Endothelial cell of umbilical vein (primary cell): ENCODE results near the gene SLC25A15. TPM values are rescaled to one million over a fixed set of nuclear protein-coding genes. Genes with fewer than 3 reads are reported as not detected.

ENCODE experiments used
- BruUV-seq: library from RNA; stranded (reverse); fragments of 400-500 nt; replicated peaks from 2 replicates; lab custom pipeline; 2021; lab: Mats Ljungman, UMichigan
- CTCF ChIA-PET: fragments of 300-600, 350-600 bp; sonication (Branson Sonifier 250); formaldehyde crosslinking; loops from one replicate; lab custom pipeline; 2021; ENCODE audit warnings: antibody characterized with exemption, inconsistent platforms; lab: Charles Lee
- POLR2A ChIA-PET: fragments of 300-600, 350-600 bp; sonication (Branson Sonifier 250); formaldehyde crosslinking; loops from one replicate; lab custom pipeline; 2021; ENCODE audit warnings: antibody characterized with exemption, inconsistent platforms; lab: Charles Lee
- DNase-seq: peaks from one replicate; pipeline ENCODE4 v3.0.0-alpha.2; 2011; ENCODE audit warnings: low read depth, low spot score
- FAIRE-seq: peaks from 2 replicates; lab custom pipeline; 2011; peaks lifted over from hg19 to GRCh38; lab: Jason Lieb, UNC
- H2AFZ ChIP-seq: 2 replicates; pipeline ENCODE4 v1.6.0; 2012; ENCODE audit warnings: low read depth, low read length, control low read depth, inconsistent platforms
- H3K27ac ChIP-seq: 2 replicates; pipeline ENCODE4 v1.5.1; 2011; ENCODE audit warnings: low read depth, mild to moderate bottlenecking, control low read depth, low read length, moderate library complexity; ENCODE audit not compliant: insufficient read depth
- H3K27me3 ChIP-seq, 2 experiments: 2 replicates each; pipeline versions ENCODE4 v1.6.0 to v1.6.1; 2011; ENCODE audit warnings: low read length in 2 of 2, mixed read lengths in 1 of 2; ENCODE audit not compliant: control insufficient read depth in 2 of 2, insufficient read depth in 2 of 2
- H3K36me3 ChIP-seq, 2 experiments: 2 replicates in 1 of 2; 3 replicates in 1 of 2; pipeline ENCODE4 v1.5.1; 2011; ENCODE audit warnings: low read length in 2 of 2, mild to moderate bottlenecking in 1 of 2, moderate library complexity in 1 of 2; ENCODE audit not compliant: control insufficient read depth in 2 of 2, insufficient read depth in 2 of 2; ENCODE audit errors: extremely low read depth in 1 of 2
- H3K4me1 ChIP-seq: 3 replicates; pipeline ENCODE4 v1.5.1; 2011; ENCODE audit warnings: mild to moderate bottlenecking, low read length; ENCODE audit not compliant: control insufficient read depth, insufficient read depth; ENCODE audit errors: extremely low read depth
- H3K4me2 ChIP-seq: 2 replicates; pipeline ENCODE4 v1.6.1; 2011; ENCODE audit warnings: low read length, control low read depth, mixed read lengths; ENCODE audit not compliant: insufficient read depth
- H3K4me3 ChIP-seq, 3 experiments: fragments of 200-600 bp in 1 of 3; sonication (generic), shearing (Covaris generic) in 1 of 3; replicated peaks in 1 of 3; 2 replicates each; pipeline ENCODE4 v1.5.1; 2011 to 2016; ENCODE audit warnings: control low read depth in 3 of 3, low read length in 3 of 3, mild to moderate bottlenecking in 2 of 3, inconsistent platforms in 1 of 3, low read depth in 1 of 3, moderate library complexity in 1 of 3; ENCODE audit not compliant: insufficient read depth in 1 of 3
- H3K79me2 ChIP-seq: 2 replicates; pipeline ENCODE4 v1.6.0; 2012; ENCODE audit warnings: low read length, inconsistent platforms; ENCODE audit not compliant: control insufficient read depth, insufficient read depth
- H3K9ac ChIP-seq: replicated peaks from 2 replicates; pipeline ENCODE3; 2011; ENCODE audit warnings: low read length, control low read depth; ENCODE audit not compliant: insufficient read depth; ENCODE audit errors: extremely low read depth
- H3K9me1 ChIP-seq: replicated peaks from 3 replicates; pipeline ENCODE4 v1.6.0; 2011; ENCODE audit warnings: mild to moderate bottlenecking, low read length; ENCODE audit not compliant: control insufficient read depth, insufficient read depth; ENCODE audit errors: extremely low read depth
- H3K9me3 ChIP-seq: replicated peaks from 2 replicates; pipeline ENCODE4 v1.5.1; 2012; ENCODE audit warnings: low read length, inconsistent platforms; ENCODE audit not compliant: control insufficient read depth, insufficient read depth
- H4K20me1 ChIP-seq: replicated peaks from 2 replicates; pipeline ENCODE3; 2011; ENCODE audit warnings: mild to moderate bottlenecking, low read length; ENCODE audit not compliant: control insufficient read depth, insufficient read depth; ENCODE audit errors: extremely low read depth
- EZH2 ChIP-seq: IDR thresholded peaks from 2 replicates; pipeline ENCODE4 v1.6.1; 2012; ENCODE audit warnings: borderline replicate concordance, low read depth, mild to moderate bottlenecking, moderate library complexity, low read length, inconsistent platforms; ENCODE audit not compliant: severe bottlenecking
- FOS ChIP-seq: IDR thresholded peaks from 2 replicates; pipeline ENCODE4 v1.6.1; 2011; ENCODE audit warnings: mild to moderate bottlenecking, low read length, moderate library complexity, borderline replicate concordance; ENCODE audit not compliant: insufficient read depth
- GATA2 ChIP-seq: IDR thresholded peaks from 2 replicates; pipeline ENCODE4 v1.7.0; 2011; ENCODE audit warnings: low read depth, mild to moderate bottlenecking, moderate library complexity, mixed read lengths, low read length; ENCODE audit not compliant: insufficient read length, insufficient read depth
- JUN ChIP-seq: IDR thresholded peaks from 2 replicates; pipeline ENCODE4 v1.6.1; 2011; ENCODE audit warnings: borderline replicate concordance, low read depth; ENCODE audit not compliant: insufficient read length, insufficient read depth
- MYC ChIP-seq: IDR thresholded peaks from one replicate; pipeline ENCODE4 v1.6.1; 2011; ENCODE audit warnings: mild to moderate bottlenecking, low read depth, low read length
- POLR2A ChIP-seq: IDR thresholded peaks from 2 replicates; pipeline ENCODE4 v1.6.1; 2012; ENCODE audit warnings: low read depth, mild to moderate bottlenecking, control low read depth, low read length
- POLR2AphosphoS5 ChIP-seq: IDR thresholded peaks from 2 replicates; pipeline ENCODE4 v1.6.1; 2012; ENCODE audit warnings: low read depth, mild to moderate bottlenecking, control low read depth, low read length, moderate library complexity; ENCODE audit not compliant: insufficient read depth
- dilution Hi-C: fragments of 300-500 bp; cut with MboI; formaldehyde crosslinking; loops from one replicate; pipeline ENCODE4 v1.15.0; 2019; ENCODE audit warnings: low sequenced_read_pairs; ENCODE audit not compliant: extremely low pct_ligation_motif_present
- intact Hi-C: fragments of 100-400 bp; cut with micrococcal nuclease; formaldehyde crosslinking; loops from one replicate; pipeline ENCODE4 v1.10.0; 2022
- polyA plus RNA-seq, 4 experiments: library from polyadenylated mRNA; depleted of rRNA in 3 of 4; stranded (reverse) in 3 of 4; unstranded in 1 of 4; fragments of >200 nt; gene quantifications; 2 replicates each; pipeline versions ENCODE4 v1.2.1 to v1.2.3, GENCODE V29; 2011 to 2012; ENCODE audit warnings: missing spikeins in 1 of 4
- total RNA-seq: library from RNA; stranded (reverse); gene quantifications from 2 replicates; pipeline ENCODE4 v1.2.3, GENCODE V29; 2021
- TF ChIP-seq, protein P1 (sequence below), 2 donors: IDR thresholded peaks; 1 replicate in 1 of 2; 2 replicates in 1 of 2; pipeline ENCODE4 v1.5.1; 2011; ENCODE audit warnings: low read length in 2 of 2, mild to moderate bottlenecking in 2 of 2, moderate library complexity in 2 of 2, control low read depth in 1 of 2, inconsistent platforms in 1 of 2, low read depth in 1 of 2; ENCODE audit not compliant: insufficient read depth in 1 of 2; ENCODE audit errors: extremely low read depth in 1 of 2
- TF ChIP-seq, protein P2 (sequence below): IDR thresholded peaks from 2 replicates; pipeline ENCODE4 v1.6.1; 2011; ENCODE audit not compliant: insufficient read depth, insufficient read length

The SLC25A15 gene
- total and polyA plus RNA-seq, 2 donors (not counting 3 experiments of a cell fraction or from before 2014, with no cell fraction given), result 6.8 to 11.5 TPM

- ChIA-PET POLR2A (no interaction called here), CTCF (interaction anchor here (0.7 to 2.3 kb wide), 39 partner anchors 9 to 1726 kb away, joined by 3 to 31 read pairs (median 4); partner anchors contain the start of gene SLC25A15)
- H3K4me2 ChIP-seq, result peak overlapping the region; percentile 46
- no peaks in the 10 kb centered on the region for H3K9me1 ChIP-seq
- H3K27ac ChIP-seq, result peak overlapping the region; percentile 27
- intact Hi-C loops, result loop anchor here (1.0 to 10.0 kb wide), 9 partner anchors 37 to 1742 kb away; partner anchors contain the start of genes NHLRC3, PROSER1 and WBP4
- DNase-seq (peak; percentile 70), FAIRE-seq (peak; percentile 76)
- peak overlapping the region; percentile 80 for H2AFZ ChIP-seq
- BruUV-seq, result no TSS peak
- no peaks in the 10 kb centered on the region for H4K20me1 ChIP-seq
- H3K4me3 ChIP-seq, result no peak overlapping the region
- no peaks in the 10 kb centered on the region for H3K27me3 ChIP-seq
- dilution Hi-C loops, result no loop called here
- no peaks in the 10 kb centered on the region for H3K79me2 ChIP-seq
- H3K9me3 ChIP-seq, result no peaks in the 10 kb centered on the region
- TF ChIP-seq GATA2 (no peak), MYC (no peak)
- TF ChIP-seq, protein P1, sequence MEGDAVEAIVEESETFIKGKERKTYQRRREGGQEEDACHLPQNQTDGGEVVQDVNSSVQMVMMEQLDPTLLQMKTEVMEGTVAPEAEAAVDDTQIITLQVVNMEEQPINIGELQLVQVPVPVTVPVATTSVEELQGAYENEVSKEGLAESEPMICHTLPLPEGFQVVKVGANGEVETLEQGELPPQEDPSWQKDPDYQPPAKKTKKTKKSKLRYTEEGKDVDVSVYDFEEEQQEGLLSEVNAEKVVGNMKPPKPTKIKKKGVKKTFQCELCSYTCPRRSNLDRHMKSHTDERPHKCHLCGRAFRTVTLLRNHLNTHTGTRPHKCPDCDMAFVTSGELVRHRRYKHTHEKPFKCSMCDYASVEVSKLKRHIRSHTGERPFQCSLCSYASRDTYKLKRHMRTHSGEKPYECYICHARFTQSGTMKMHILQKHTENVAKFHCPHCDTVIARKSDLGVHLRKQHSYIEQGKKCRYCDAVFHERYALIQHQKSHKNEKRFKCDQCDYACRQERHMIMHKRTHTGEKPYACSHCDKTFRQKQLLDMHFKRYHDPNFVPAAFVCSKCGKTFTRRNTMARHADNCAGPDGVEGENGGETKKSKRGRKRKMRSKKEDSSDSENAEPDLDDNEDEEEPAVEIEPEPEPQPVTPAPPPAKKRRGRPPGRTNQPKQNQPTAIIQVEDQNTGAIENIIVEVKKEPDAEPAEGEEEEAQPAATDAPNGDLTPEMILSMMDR (IDR thresholded peaks at IDR 0.05; ENCODE audit: extremely low read depth in 1 of 2, insufficient read depth in 1 of 2, low read depth in 1 of 2, low read length in 2 of 2), result peak; percentile 45 to 55
- no peaks in the 10 kb centered on the region for H3K36me3 ChIP-seq
- peaks cover 9% of the 10 kb centered on the region for H3K4me1 ChIP-seq
- no peak overlapping the region for H3K9ac ChIP-seq
Measured at GRCh38 chr13:40777166-40777808, 12.1 kb upstream of the SLC25A15 start.

DNA sequence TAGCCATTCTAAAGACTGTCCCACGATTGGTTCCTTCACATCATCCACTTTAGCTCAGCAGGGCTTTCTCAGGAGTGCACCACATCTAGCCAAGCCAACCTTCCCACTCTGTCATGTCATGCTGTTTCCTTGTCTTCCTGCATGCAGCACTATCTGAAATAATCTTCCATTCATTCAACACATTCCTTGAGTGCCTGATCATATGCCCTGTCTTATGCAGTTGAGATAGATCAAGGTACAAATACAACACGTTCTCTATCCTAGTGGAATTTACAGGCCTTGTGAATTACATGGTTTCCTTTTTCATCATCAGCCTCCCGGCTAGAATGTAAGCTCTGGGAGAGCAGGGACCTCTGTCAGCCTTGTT lies 11.6 kb upstream of the SLC25A15 start:
- CTCF ChIA-PET, result interaction anchor here (0.7 to 2.3 kb wide), 37 partner anchors 9 to 1726 kb away, joined by 3 to 31 read pairs (median 4); partner anchors contain the start of gene SLC25A15
- Histone ChIP-seq H3K9ac (no peak overlapping the region), H3K4me2 (no peak overlapping the region), H3K4me3 (no peak overlapping the region), H3K79me2 (no peaks in the 10 kb centered on the region), H2AFZ (peak overlapping the region; percentile 80), H3K27me3 (no peaks in the 10 kb centered on the region), H3K9me3 (no peaks in the 10 kb centered on the region), H3K27ac (no peak overlapping the region), H3K9me1 (no peaks in the 10 kb centered on the region), H4K20me1 (no peaks in the 10 kb centered on the region), H3K4me1 (peaks cover 9% of the 10 kb centered on the region), H3K36me3 (no peaks in the 10 kb centered on the region)
- POLR2A ChIA-PET, result no interaction called here
- intact Hi-C loops (loop anchor here (1.0 to 10.0 kb wide), 9 partner anchors 37 to 1743 kb away; partner anchors contain the start of genes NHLRC3, PROSER1 and WBP4), dilution Hi-C loops (no loop called here)
- BruUV-seq, result no TSS peak
- DNase-seq (no peak), FAIRE-seq (no peak)
- TF ChIP-seq JUN (no peak), FOS (no peak), POLR2AphosphoS5 (no peak), EZH2 (no peak), MYC (no peak), GATA2 (no peak), POLR2A (no peak)
- TF ChIP-seq, protein P2, sequence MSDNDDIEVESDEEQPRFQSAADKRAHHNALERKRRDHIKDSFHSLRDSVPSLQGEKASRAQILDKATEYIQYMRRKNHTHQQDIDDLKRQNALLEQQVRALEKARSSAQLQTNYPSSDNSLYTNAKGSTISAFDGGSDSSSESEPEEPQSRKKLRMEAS, result no peak
- TF ChIP-seq, protein P1 (IDR thresholded peaks at IDR 0.05; ENCODE audit: extremely low read depth in 1 of 2, insufficient read depth in 1 of 2, low read depth in 1 of 2, low read length in 2 of 2), result no peak
